LoVo (cell line): ENCODE data around the gene SELENON.

Experiments
- DNase-seq: peaks from one replicate; pipeline ENCODE4 v3.0.0-alpha.2; 2016; ENCODE audit warnings: low spot score

SELENON gene, protein sequence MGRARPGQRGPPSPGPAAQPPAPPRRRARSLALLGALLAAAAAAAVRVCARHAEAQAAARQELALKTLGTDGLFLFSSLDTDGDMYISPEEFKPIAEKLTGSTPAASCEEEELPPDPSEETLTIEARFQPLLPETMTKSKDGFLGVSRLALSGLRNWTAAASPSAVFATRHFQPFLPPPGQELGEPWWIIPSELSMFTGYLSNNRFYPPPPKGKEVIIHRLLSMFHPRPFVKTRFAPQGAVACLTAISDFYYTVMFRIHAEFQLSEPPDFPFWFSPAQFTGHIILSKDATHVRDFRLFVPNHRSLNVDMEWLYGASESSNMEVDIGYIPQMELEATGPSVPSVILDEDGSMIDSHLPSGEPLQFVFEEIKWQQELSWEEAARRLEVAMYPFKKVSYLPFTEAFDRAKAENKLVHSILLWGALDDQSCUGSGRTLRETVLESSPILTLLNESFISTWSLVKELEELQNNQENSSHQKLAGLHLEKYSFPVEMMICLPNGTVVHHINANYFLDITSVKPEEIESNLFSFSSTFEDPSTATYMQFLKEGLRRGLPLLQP

GRCh38 chr1:25799935-25800702 is at the start of gene SELENON:
Gene SELENON, plus strand, starts transcription at chr1:25800193. Its CDS starts 38 bp downstream, at chr1:25800231.
- DNase-seq = peak; percentile 46

GRCh38 chr1:25750923-25751605 is 48.9 kb upstream of the SELENON start:
- DNase-seq = no peak

GRCh38 chr1:25754470-25755181 is 45.4 kb upstream of the SELENON start:
- no peak for DNase-seq

DNA sequence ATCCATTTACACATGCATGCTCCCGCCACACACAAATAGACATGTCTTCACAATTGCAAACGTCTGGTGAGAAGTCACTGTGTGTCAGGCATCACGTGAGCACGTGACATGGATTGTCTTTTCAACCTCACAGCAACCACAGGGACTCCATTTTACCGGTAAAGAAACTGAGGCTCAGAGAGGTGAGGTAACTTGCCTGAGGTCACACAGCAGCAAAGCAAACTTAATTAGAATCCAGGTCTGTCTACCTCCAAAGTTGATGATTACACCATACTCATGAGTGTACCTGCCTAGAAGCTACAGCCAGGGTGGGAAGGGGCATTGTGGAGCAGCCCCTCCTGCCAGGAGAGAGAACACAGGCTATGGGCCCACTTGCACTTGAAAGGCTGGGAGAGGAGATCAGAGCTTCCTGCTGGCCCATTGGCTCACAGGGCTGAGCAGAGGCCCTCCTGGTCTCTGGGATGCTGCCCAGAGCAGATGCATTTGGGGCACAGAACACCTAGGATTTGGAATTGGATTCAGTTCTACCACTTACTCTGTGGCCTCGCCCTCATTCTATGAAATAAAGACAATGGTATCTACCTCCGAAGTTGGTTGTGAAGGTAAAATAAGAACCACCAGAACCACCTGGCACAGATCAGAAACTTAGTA is 44.4 kb upstream of the SELENON start:
- no peak for DNase-seq

- DNase-seq = no peak
These were observed 43.8 kb upstream of the SELENON start for GRCh38 chr1:25756215-25756614.

DNA sequence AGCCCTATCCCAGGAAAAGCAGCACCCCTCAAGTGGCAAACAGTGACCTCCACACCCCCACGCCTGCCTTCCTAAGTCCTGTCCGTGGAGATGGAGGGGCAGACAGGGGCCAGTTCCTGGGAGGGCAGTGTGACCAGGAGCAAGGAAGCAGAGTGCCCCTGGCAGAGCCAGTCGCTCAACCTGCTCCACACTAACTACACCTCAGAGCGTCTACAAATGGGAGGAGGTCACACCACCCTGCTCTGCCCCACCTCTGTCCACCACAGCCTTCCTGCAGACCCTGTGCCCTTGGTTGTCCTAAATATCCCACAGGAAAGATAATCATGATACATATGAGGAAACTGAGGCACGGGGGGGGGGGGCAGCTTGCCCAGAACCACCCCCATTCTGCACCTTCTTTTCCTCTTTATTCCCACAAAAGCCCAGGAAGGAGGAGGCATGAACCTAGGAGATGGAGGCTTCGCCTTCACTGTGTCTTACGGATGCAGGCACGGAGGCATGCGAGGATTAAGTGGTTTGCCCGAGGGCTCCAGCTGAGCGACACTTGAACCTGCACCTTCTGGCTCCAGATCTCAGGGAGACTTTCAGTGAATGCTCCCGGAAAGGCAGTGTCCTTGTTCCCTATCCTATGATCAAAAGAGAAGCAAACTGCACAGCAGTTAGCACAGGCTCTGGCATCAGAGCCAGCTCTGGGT is 42.7 kb upstream of the SELENON start:
- DNase-seq = no peak

GRCh38 chr1:25757846-25758185 is 42.2 kb upstream of the SELENON start:
- DNase-seq = no peak

GRCh38 chr1:25758466-25759070 is 41.4 kb upstream of the SELENON start:
- no peak for DNase-seq

DNA sequence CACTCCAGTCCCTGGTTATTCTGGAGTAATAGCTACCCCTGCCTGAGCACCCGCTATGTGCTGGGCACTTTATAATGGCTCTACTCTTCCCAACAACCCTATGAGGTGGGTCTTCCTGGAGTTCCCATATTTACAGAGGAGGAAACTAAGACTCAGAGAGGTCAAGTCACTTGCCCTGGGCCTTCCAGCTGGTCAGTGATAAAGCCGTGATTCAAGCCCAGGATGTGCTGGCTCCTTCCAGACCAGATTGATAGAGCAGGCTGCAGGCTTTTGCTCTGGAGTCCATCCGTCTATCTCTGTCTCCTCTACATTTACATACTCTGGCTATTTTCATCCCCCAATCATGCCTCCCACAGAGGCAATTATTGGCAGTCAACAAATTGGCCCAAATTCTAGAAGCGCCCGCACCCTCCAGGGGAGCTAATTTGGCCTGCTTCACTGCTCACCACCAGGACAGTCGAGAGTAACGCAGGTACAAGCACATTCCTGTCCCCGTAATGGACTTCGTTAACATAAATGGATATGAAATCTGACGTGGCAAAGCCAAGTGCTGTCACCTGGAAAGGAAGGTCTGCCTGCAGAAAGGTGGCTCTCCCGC is 39.8 kb upstream of the SELENON start:
- no peak for DNase-seq

DNA sequence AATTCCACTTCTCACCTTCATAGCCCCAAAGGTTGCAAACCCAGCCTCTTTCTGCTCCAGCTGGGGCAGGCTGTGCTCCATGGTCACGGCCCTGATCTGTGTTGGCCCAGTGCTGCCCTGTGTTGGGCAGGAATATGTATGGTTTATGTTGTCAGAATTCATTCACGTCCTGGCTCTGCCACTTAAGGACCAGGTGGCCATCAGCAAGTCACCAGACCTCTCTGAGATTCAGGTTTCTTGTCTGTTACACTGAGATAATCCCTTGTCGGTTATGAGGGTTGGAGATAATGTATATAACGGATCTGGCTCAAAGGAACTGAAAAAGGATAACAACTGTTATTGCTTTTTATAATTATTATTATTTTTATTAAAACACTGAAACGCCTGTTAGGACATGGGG is 39.1 kb upstream of the SELENON start:
- no peak for DNase-seq

- no peak for DNase-seq
These were observed 36.5 kb upstream of the SELENON start for GRCh38 chr1:25763493-25763892.

DNA sequence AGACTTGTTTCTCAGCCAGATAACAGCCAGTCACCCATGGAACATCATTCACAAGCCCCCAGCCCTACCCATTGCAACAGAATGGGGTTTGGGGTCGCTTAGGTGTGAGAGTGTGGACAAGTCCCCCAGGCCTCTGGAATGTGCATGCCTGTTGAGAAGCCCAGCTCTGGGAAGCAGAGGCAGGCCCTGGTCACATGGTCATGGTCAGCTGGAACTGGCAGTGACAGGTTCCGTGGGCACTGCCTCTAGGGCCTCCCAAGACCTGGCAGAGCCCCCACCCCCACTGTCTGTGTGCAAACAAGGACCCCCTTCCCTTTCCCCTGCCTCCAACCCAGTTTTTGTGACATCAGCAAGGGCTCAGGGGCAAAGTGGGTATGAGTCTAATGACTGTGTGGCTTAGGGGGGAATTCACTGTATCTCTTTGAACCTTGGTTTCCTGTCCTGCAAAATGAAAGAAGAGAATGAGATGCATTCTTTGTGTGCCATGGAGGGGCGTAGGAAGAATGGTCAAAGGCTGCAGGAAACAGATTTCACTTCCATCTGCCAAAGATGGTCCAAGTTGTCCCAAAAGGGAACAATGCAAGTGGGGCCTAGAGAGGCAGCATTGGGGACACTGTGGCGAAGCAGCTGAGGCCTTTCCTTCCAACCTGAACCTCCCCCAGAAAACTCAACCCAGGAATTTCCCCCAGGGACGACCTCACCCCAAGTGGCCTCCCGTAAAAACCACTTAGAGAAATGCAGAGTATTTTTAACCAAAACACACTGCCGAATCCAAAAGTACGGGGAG is 34.7 kb upstream of the SELENON start:
- DNase-seq = no peak

DNA sequence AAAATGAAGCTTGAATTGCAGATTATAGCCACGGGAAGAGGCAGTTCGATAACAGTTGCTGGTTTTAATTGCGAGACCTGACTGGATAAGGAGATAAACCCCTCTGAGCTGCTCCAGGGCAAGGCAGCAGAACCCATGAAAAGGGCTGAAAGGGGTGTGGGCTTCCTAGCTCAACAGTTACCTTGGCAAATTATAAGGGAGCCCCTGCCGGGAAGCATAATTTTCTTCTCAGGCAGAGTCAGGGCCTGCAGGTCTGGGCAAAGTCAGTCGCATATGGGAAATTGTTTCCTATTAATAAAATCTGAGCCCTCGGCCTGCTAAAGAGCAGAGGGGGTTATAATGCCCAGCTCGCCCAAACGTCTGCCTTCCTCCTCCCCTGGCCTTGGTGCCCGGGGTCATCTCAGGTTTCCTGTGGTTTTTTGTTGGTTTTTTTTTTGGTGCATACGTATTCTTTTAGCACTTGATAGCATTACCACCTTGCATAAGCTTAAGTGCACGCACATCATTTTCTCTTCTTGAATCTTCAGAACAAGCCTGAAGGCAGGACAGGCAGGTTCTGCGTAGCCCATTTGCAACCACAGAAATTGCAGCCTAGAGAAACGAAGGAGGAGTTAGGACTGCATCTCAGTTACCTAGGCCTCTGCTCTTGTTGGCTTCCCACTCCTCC is 33.9 kb upstream of the SELENON start:
- no peak for DNase-seq

DNA sequence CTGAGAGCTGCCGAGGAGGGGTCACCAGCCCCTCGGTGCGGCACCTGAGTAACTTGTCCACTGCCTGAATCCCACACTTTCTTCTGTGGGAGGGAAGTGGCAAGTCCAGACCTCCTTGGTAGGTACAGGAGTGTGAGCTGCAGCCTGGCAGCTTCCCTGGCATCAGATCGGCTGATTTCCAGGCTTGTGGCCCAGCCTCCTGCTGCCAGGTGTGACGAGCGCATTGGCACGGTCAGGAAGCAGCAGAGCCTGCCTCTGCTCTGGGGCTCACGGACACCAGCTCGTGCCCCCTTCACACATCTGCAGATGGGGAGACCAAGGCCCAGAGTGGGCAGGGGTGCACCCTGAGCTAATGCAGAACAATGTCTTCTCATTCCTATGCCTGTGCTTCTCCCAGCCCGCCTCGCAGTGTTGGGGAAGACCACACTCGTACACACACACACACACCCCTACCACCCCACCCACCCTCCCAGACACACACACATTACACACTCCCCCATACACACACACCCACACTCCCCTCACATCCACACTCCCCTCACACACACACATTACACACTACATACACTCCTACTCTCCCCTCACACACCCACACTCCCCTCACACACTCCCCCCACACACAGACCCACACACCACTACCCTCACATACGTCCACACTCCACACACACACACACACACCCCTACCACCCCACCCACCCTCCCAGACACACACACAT is 33.1 kb upstream of the SELENON start:
- DNase-seq = no peak

DNA sequence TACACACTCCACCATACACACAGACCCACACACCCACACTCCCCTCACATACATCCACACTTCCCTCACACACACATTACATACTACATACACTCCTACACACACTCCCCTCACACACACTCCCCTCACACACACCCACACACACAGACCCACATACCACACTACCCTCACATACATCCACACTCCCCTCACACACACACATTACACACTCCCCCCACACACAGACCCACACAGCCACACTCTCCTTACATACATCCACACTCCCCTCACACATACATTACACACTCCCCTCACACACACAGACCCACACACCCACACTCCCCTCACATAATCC is 32.6 kb upstream of the SELENON start:
- DNase-seq = no peak

DNA sequence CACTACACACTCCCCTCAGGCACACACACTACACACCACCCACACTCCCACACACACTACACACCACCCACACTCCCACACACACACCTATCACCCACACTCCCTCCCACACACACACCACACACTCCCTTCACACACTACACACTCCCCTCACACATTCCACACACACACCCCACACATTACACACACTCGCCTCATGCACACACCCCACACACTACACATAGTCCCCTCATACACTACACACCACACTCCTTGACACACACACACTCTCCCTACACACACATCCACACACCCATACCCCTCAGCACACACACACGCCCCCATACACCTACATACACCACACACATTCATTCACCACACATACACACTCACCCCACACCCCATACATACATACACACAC is 31.0 kb upstream of the SELENON start:
- no peak for DNase-seq

- DNase-seq = no peak
These were observed 30.2 kb upstream of the SELENON start for GRCh38 chr1:25769625-25770383.
